NCI-H1105 (cell line): ENCODE results near the gene MPHOSPH10.
"Not testable (repeated sequence)": the region's sequence is repeated elsewhere in the genome, so short reads cannot be mapped to it uniquely, and the experiment has no call there.

ENCODE experiments used
- DNase-seq: peaks from one replicate; lab custom pipeline; 2025; lab: John Stamatoyannopoulos, UW

MPHOSPH10 gene

GRCh38 chr2:71122387-71123298 lies 7.8 kb upstream of the MPHOSPH10 start:
- no peak for DNase-seq

DNA sequence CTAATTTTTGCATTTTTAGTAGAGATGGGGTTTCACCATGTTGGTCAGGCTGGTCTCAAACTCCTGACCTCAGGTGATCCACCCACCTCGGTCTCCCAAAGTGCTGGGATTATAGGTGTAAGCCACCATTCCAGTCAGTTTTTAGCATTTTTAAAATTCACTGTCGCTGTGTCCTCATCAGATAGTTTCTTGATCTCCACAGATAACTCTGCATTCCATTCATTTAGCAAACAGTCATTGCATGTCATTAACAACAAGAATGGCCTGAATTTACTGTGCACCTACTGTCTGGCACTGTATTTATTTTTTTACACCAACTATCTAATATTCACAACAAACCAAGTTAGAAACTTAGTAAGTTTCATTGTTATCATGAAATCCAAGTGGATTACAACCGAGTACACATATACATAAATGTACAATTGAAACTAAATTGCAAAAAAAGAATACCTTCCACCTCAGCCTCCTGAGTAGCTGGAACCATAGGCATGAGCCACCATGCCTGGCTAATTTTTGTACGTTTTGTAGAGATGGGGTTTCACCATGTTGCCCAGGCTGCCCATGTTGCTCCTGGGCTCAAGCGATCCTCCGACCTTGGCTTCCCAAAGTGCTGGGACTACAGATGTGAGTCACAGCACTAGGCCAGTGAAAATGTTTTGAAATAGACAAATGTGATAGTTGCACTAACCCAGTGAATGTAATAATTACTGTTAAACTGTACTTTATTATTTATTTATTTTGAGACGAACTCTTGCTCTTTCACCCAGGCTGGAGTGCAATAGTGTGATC lies 4.7 kb upstream of the MPHOSPH10 start:
- no peak for DNase-seq

DNA sequence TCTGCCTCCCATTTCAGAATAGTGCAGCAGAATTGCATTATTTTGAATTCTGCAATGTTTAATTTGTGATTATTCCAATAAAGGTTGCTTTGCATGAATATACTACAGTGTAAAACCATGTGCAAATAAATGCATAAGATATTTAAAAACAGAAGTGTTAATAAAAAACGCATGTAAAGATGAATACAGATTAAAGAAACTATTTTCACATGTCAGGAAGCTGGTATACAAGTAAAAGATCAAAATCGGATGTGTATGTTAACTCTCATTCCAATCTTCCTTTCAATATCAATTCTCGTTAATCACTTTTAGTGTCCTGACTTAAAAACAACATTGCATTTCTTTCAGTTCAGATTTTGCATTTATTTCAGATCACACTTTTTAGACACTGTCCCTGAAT lies 3.5 kb upstream of the MPHOSPH10 start:
- no peak for DNase-seq

GRCh38 chr2:71129114-71129901 lies 1.1 kb upstream of the MPHOSPH10 start:
- no peak for DNase-seq

DNA sequence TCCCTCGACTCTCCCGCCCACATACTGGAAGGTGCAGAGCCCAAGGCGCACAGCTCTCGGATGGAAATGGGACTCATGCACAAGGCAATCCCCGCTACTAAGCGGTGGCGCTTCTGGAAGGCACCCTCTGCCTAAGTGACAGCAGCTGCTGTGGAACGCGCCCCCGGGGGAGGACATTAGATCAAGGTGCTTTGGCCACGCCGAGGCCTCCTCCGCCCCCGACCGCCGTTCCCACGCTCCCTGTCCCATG lies 607 bp upstream of the MPHOSPH10 start:
- peak; percentile 70 for DNase-seq

GRCh38 chr2:71130905-71131244 lies 441 bp downstream of the MPHOSPH10 start:
- no peak for DNase-seq

DNA sequence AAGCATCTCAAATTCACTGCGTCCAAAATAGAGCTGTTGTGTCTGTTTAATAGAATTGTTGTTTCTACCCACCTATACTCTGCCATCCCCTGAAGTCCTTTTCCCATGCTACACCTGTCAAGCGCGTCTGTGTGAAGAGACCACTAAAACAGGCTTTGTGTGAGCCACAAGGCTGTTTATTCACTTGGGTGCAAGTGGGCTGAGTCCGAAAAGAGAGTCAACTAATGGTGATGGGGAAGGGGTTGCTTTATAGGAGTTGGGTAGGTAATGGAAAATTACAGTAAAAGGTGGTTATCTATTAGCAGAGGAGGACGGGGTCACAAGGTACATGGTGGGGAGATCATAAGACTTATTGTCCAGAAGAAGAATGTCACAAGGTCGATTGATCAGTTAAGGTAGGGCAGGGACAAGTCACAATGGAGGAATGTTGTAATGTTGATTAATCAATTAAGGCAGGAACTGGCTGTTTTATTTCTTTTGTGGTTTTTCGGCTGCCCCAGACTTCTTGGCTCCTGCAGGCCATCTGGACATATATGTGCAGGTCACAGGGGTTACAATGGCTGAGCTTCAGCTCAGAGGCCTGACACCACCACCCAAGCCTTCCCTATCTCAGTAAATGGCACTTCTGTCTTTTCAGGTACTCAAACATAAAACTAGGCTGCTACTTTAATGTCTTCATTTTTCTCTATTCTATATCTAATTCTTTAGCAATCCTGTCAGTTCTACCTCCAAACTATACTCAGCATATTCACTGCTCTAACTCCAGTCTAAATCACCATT lies 1.1 kb downstream of the MPHOSPH10 start:
- not testable (repeated sequence) for DNase-seq

DNA sequence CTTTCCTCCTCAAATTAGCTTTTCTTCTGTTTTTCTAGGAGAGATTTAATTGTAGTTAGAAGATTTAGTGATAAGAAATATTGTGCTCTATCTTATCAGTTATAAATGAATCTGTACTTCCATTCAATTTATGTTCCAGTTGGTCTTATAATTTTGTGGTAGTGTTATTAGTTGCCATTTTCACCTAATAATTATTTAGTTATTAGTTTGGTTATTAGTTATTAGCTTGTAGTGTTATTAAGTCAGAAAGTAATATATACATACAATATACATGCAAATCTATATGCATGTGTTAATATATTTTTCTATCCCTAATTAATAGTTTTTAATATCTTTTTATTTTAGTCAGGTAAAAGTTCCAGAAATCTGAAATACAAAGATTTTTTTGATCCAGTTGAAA lies 3.2 kb downstream of the MPHOSPH10 start:
- no peak for DNase-seq

GRCh38 chr2:71136174-71136573 lies 5.7 kb downstream of the MPHOSPH10 start:
- no peak for DNase-seq

- DNase-seq = no peak
These were observed 13.3 kb downstream of the MPHOSPH10 start for GRCh38 chr2:71143782-71144181.

DNA sequence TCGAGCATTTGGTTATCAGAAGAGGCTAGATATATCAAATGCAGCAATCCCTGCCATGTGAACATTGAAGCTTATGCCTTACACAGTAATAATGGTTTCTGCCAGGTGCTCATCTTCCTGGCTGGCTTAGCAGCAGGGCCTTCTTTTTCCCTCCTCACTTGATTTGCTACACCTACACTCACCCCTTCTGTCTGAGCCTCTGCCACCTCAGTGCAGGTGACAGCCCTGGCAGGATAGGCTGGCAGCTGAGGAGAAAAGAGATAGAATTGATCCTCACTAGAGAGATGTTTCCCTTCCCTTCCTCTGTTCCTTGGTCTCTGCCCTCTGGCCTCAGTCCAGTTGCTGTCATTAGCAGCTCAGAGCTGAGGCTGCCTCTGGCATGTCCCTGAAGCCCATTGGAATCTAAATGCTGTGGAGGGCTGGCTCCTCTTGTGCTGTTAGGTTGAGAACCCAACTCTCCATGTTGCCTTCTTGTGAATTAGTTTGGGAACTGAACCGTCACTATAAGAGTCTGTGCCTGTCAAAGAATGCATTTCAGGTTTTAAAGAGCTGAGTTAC lies 18.2 kb downstream of the MPHOSPH10 start:
- no peak for DNase-seq

GRCh38 chr2:71150082-71150816 lies 19.8 kb downstream of the MPHOSPH10 start:
- no peak for DNase-seq

DNA sequence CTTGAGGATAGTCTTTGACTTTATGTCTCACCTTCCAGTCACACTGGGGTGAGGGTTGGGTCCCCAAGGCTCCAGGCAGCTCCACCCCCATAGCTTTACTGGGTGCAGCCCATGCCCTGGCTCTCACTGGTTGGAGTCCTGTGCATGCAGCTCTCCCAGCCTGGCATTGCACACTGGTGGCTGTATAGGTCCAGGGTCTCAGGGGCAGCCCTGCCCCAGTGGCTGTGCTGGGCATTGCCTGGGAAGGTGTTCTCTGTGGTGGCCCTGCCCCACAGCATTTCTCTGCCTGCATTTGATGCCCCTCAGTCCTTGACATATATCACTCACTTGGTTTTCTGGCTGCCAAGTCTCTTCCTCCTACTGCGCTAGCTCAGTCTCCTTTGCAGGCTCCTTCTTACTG lies 21.2 kb downstream of the MPHOSPH10 start:
- DNase-seq = no peak

- no peak for DNase-seq
These were observed 23.3 kb downstream of the MPHOSPH10 start for GRCh38 chr2:71153585-71154224.

- DNase-seq = no peak
These were observed 23.8 kb downstream of the MPHOSPH10 start for GRCh38 chr2:71154279-71154678.

- no peak for DNase-seq
These were observed 24.4 kb downstream of the MPHOSPH10 start for GRCh38 chr2:71154798-71155197.

GRCh38 chr2:71155846-71156245 lies 25.4 kb downstream of the MPHOSPH10 start:
- DNase-seq = no peak

- no peak for DNase-seq
These were observed 26.1 kb downstream of the MPHOSPH10 start for GRCh38 chr2:71156573-71156972.

- DNase-seq = peak; percentile 15
These were observed 26.8 kb downstream of the MPHOSPH10 start for GRCh38 chr2:71157124-71157793.

GRCh38 chr2:71166812-71167211 lies 36.4 kb downstream of the MPHOSPH10 start:
- no peak for DNase-seq
